Measurements from ENCODE around the gene DPH7. TPM values are rescaled to one million over a fixed set of nuclear protein-coding genes. Genes with fewer than 3 reads are reported as not detected.

DPH7 gene
- total RNA-seq, 4 donors from 2014 or later = 17.6 to 43.6 (median 27.8) TPM

GRCh38 chr9:137606005-137606621 is 27.4 kb upstream of the DPH7 start:
- peak overlapping the region; percentile 77 to 96 for H3K4me3 ChIP-seq
- no peaks in the 10 kb centered on the region for H3K9me3 ChIP-seq
- no CpG with 5 or more reads among the region's 57 CpGs for WGBS, 2 donors (ENCODE audit: low coverage in 1 of 2)
- TF ChIP-seq CTCF (IDR thresholded peaks at IDR 0.05) (no peak), POLR2AphosphoS5 (IDR thresholded peaks at IDR 0.05) (no peak), EP300 (IDR thresholded peaks at IDR 0.05) (no peak), POLR2A (IDR thresholded peaks at IDR 0.05) (no peak)
- H3K27me3 ChIP-seq = no peaks in the 10 kb centered on the region
- peaks cover 0 to 46% (median 20%) of the 10 kb centered on the region in 3 donors for H3K4me1 ChIP-seq
- H3K36me3 ChIP-seq = no peaks in the 10 kb centered on the region
- H3K27ac ChIP-seq = peak overlapping the region; percentile 11 to 91 (median 84)
- peak; percentile 17 for ATAC-seq

- TF ChIP-seq EP300 (IDR thresholded peaks at IDR 0.05) (no peak), CTCF (IDR thresholded peaks at IDR 0.05) (no peak), POLR2A (IDR thresholded peaks at IDR 0.05) (peak; percentile 58), POLR2AphosphoS5 (IDR thresholded peaks at IDR 0.05) (no peak)
- H3K27me3 ChIP-seq = no peaks in the 10 kb centered on the region
- peak within 1 kb of the TSS; percentile 11 to 91 (median 84) for H3K27ac ChIP-seq
- H3K4me1 ChIP-seq = peaks cover 0 to 46% (median 20%) of the 10 kb centered on the region in 3 donors
- WGBS, 2 donors (ENCODE audit: low coverage in 1 of 2) = no CpG with 5 or more reads among the region's 111 CpGs
- peak; percentile 93 for ATAC-seq
- no peaks in the 10 kb centered on the region for H3K36me3 ChIP-seq
- no peaks in the 10 kb centered on the region for H3K9me3 ChIP-seq
- peak within 1 kb of the TSS; percentile 77 to 96 for H3K4me3 ChIP-seq
Observed at GRCh38 chr9:137605121-137606004, 26.6 kb upstream of the DPH7 start, which contains the start of gene ARRDC1. TSS of gene ARRDC1 (plus strand) at chr9:137605686. CDS start at chr9:137605718, 32 bp downstream.

- H3K4me1 ChIP-seq = peaks cover 0 to 46% (median 20%) of the 10 kb centered on the region in 3 donors
- H3K9me3 ChIP-seq = no peaks in the 10 kb centered on the region
- peak overlapping the region in 3 of 4 donors; percentile 73 to 84 (median 78) for H3K27ac ChIP-seq
- TF ChIP-seq EP300 (IDR thresholded peaks at IDR 0.05) = no peak
- no peak for TF ChIP-seq POLR2A (IDR thresholded peaks at IDR 0.05)
- TF ChIP-seq POLR2AphosphoS5 (IDR thresholded peaks at IDR 0.05) = no peak
- TF ChIP-seq CTCF (IDR thresholded peaks at IDR 0.05) = no peak
- 0% methylated on average over 2 of the region's 49 CpGs; no CpG with 5 or more reads in 1 of the 2 donors for WGBS, 2 donors (ENCODE audit: low coverage in 1 of 2)
- no peaks in the 10 kb centered on the region for H3K36me3 ChIP-seq
- H3K27me3 ChIP-seq = no peaks in the 10 kb centered on the region
- ATAC-seq = no peak
- peak overlapping the region; percentile 47 to 96 for H3K4me3 ChIP-seq
Observed at GRCh38 chr9:137604345-137605086, 25.8 kb upstream of the DPH7 start.

GRCh38 chr9:137603879-137604278 is 25.2 kb upstream of the DPH7 start:
- WGBS, 2 donors (ENCODE audit: low coverage in 1 of 2) = 81 to 90% methylated on average over 2 to 10 of the region's 13 CpGs
- Histone ChIP-seq H3K4me3 (no peak overlapping the region), H3K9me3 (no peaks in the 10 kb centered on the region), H3K4me1 (peaks cover 0 to 46% (median 20%) of the 10 kb centered on the region in 3 donors), H3K27me3 (no peaks in the 10 kb centered on the region), H3K36me3 (no peaks in the 10 kb centered on the region), H3K27ac (no peak overlapping the region)
- TF ChIP-seq EP300 (IDR thresholded peaks at IDR 0.05) = no peak
- no peak for TF ChIP-seq POLR2AphosphoS5 (IDR thresholded peaks at IDR 0.05)
- TF ChIP-seq POLR2A (IDR thresholded peaks at IDR 0.05) = no peak
- no peak for TF ChIP-seq CTCF (IDR thresholded peaks at IDR 0.05)
- no peak for ATAC-seq

All from gastroesophageal sphincter (tissue), 4 donors.